Brain microvascular endothelial cell (primary cell): Measurements from ENCODE around the gene ACRBP.
"Not testable (repeated sequence)": the region's sequence is repeated elsewhere in the genome, so short reads cannot be mapped to it uniquely, and the experiment has no call there.

Experiments used
- DNase-seq: peaks from one replicate; pipeline ENCODE4 v3.0.0-alpha.2; 2020
- H3K27ac ChIP-seq: fragments of 250-450 bp; sonication (Bioruptor Pico); 2 replicates; pipeline ENCODE4 v1.5.1; 2020; ENCODE audit warnings: mild to moderate bottlenecking, moderate library complexity
- H3K27me3 ChIP-seq: fragments of 250-450 bp; sonication (Bioruptor Pico); replicated peaks from 2 replicates; pipeline ENCODE4 v1.5.1; 2020; ENCODE audit warnings: mild to moderate bottlenecking
- H3K36me3 ChIP-seq: fragments of 250-450 bp; sonication (Bioruptor Pico); replicated peaks from 2 replicates; pipeline ENCODE4 v1.5.1; 2020; ENCODE audit warnings: mild to moderate bottlenecking
- H3K4me3 ChIP-seq: 2 replicates; pipeline ENCODE4 v1.5.1; 2011; ENCODE audit warnings: low read depth, mild to moderate bottlenecking, control low read depth, low read length, moderate library complexity
- in situ Hi-C: cut with HindIII; loops from 2 replicates; pipeline ENCODE4 v1.10.0; 2017; ENCODE audit warnings: low sequenced_read_pairs, low pct_ligation_motif_present
- TF ChIP-seq, protein P1 (sequence below): IDR thresholded peaks from 2 replicates; pipeline ENCODE4 v1.5.1; 2011; ENCODE audit warnings: low read depth, mild to moderate bottlenecking, moderate library complexity, low read length, control low read depth, inconsistent platforms; ENCODE audit errors: missing control alignments

The ACRBP gene

DNA sequence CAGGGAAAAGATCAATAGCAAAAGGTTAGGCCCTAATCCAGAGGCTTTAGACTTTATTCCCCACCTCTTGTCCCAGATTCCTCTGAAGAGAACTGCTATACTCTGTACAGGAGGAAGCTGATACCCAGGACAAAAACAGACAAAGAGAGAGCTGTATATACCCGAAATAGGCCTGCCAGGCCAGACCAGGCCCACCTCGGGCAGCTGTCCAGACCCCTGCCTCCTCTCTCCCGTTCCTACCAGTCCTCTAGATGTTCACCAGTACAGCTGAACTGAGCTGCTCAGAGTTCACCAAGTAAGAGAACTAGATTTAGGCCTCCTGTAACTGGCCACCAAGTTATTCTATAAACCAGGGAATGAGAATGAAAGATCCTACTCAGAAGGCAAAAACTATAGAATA is 44.7 kb downstream of the ACRBP start:
- TF ChIP-seq, protein P1, sequence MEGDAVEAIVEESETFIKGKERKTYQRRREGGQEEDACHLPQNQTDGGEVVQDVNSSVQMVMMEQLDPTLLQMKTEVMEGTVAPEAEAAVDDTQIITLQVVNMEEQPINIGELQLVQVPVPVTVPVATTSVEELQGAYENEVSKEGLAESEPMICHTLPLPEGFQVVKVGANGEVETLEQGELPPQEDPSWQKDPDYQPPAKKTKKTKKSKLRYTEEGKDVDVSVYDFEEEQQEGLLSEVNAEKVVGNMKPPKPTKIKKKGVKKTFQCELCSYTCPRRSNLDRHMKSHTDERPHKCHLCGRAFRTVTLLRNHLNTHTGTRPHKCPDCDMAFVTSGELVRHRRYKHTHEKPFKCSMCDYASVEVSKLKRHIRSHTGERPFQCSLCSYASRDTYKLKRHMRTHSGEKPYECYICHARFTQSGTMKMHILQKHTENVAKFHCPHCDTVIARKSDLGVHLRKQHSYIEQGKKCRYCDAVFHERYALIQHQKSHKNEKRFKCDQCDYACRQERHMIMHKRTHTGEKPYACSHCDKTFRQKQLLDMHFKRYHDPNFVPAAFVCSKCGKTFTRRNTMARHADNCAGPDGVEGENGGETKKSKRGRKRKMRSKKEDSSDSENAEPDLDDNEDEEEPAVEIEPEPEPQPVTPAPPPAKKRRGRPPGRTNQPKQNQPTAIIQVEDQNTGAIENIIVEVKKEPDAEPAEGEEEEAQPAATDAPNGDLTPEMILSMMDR, result no peak
- Histone ChIP-seq H3K4me3 (no peak overlapping the region), H3K27me3 (no peaks in the 10 kb centered on the region), H3K27ac (no peak overlapping the region), H3K36me3 (peaks cover 56% of the 10 kb centered on the region)
- DNase-seq, result no peak
- in situ Hi-C loops, result no loop called here

DNA sequence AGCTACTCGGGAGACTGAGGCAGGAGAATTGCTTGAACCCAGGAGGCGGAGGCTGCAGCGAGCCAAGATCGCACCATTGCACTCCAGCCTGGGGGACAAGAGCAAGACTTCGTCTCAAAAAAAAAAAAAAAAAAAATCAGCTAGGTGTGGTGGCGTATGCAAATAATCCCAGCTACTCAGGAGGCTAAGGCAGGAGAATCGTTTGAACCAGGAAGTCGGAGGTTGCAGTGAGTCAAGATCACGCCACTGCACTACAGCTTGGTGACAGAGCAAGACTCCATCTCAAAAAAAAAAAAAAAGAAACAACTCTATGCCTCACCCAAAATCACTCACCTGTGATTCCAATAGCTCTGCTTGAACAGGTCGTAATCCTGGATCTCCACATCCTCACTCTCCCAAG is 51.6 kb downstream of the ACRBP start:
- H3K27ac ChIP-seq, in situ Hi-C loops, DNase-seq, H3K27me3 ChIP-seq, H3K4me3 ChIP-seq: not testable (repeated sequence)
- peaks cover 92% of the 10 kb centered on the region for H3K36me3 ChIP-seq

DNA sequence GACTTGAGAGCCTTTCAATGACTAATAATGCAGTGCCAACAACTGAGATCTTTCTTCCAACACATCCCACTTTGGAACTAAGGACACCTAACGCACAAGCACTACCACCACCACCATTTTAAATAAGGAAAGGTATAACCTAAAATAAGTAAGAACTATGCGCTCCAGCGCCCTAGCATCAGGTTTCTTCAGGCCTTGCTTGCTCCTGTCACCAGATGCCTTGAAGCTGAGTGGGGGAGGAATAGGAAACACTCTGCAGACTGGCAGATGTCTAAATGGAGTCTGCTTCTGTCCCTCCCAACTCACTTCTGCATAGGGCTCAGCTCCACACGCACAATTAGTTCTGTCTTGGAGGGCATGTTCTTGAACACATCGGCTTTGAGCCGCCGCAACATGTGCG is 55.1 kb downstream of the ACRBP start:
- no peak overlapping the region for H3K4me3 ChIP-seq
- no peak overlapping the region for H3K27ac ChIP-seq
- H3K27me3 ChIP-seq, result no peaks in the 10 kb centered on the region
- H3K36me3 ChIP-seq, result peaks cover 91% of the 10 kb centered on the region
- in situ Hi-C loops, result no loop called here
- TF ChIP-seq, protein P1, result no peak
- no peak for DNase-seq
